T follicular helper cell (primary cell): ENCODE data around the gene SCYGR6.
"Not testable (repeated sequence)": the region's sequence is repeated elsewhere in the genome, so short reads cannot be mapped to it uniquely, and the experiment has no call there.

ENCODE experiments used
- DNase-seq: peaks from one replicate; pipeline ENCODE4 v3.0.0-alpha.2; 2020; ENCODE audit warnings: low read depth
- total RNA-seq, 2 experiments: gene quantifications; one replicate each; lab custom pipeline; 2026; lab: John Stamatoyannopoulos, UW

SCYGR6 gene, protein sequence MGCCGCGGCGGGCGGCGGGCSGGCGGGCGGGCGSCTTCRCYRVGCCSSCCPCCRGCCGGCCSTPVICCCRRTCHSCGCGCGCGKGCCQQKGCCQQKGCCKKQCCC
- total RNA-seq = 0 reads per million in 2 experiments

DNA sequence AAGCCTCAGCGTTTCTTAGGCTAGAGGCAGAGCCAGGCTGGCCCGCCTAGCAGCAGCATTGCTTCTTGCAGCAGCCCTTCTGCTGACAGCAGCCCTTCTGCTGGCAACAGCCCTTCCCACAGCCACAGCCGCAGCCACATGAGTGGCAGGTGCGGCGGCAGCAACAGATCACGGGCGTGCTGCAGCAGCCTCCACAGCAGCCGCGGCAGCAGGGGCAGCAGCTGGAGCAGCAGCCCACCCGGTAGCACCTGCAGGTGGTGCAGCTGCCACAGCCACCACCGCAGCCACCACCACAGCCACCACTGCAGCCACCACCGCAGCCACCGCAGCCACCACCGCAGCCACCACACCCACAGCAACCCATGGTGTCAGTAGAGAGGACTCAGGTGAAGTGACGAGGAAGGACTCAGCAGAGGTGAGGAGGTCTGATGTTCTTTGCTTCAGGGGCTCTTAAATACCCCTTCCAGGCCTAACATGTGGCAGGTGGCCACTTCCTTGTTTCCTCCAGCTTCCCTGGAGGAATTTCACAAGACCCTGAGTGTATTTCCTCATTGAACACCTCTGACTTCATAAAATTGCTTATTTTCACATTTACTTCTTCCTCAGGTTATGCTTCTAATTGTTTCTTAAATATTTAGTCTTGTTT, at the start of gene SCYGR6:
TSS of gene SCYGR6 (minus strand) at position 364 of the 646 bp plus-strand sequence. CDS start at position 364, 0 bp downstream.
- DNase-seq = no peak

DNA sequence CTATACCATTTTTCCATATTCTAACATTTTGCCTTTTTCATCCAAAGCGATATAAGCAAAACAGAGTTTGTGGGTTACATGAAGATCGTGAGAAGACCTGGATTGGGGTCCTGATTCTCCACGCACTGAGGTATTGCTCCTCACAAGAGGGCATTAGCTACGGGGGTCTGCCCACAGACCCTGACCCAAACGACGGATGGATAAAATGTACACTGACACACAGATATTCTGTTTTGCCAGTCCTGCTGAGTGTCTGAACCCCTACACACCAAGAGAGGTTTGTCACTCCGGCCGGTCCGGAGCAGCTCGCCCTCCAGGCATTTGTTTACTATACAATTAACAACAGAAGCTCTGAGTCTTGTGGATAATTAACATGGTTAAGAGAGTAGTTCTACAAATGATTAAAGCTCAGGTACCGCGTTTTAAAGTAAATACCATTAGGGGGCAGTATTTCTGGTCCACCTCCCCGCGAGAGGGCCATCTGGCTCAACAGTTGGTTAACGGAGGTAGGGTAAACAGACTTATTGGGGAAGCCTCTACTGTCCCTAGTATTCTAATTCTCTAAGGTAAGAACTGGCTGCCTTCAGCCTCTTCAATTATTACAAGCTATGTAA, 49.6 kb upstream of the SCYGR6 start:
- DNase-seq = no peak

DNA sequence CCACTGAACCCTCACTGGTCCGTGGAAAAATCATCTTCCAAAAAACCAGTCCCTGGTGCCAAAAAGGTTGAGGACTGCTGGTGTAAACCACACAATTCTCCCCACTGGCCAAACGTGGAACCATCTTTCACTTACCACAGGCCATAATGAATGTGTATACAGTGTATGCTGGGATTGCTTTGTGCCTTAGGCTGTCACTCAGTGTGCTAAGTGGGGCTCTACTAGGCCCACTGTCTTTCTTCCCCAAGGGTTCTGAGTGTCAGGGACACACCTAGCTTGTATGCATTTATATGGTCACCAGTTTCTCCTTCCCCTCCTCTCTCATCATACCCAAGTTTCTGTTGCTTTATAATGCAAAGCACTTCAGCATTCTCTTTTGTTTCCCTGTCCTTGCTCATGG, 48.4 kb upstream of the SCYGR6 start:
- no peak for DNase-seq

DNA sequence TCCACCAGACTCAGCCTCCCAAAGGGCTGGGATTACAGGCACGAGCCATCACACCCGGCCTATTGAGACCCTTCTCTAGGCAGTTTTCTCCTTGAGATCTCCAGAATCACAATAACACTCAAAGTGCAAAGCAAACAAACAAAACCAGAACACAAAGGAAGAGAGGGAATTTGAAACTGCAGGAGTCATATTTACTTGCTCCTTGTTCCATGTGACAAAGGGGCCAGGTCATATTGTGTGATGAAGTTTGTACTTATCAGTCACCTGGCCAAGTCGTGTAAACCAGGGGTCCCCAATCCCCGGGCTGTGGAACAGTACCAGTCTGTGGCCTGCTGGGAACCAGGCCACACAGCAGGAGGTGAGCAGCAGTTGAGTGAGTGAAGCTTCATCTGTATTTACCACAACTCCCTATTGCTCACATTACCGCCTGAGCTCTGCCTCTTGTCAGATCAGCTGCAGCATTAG, 47.7 kb upstream of the SCYGR6 start:
- DNase-seq = no peak

DNA sequence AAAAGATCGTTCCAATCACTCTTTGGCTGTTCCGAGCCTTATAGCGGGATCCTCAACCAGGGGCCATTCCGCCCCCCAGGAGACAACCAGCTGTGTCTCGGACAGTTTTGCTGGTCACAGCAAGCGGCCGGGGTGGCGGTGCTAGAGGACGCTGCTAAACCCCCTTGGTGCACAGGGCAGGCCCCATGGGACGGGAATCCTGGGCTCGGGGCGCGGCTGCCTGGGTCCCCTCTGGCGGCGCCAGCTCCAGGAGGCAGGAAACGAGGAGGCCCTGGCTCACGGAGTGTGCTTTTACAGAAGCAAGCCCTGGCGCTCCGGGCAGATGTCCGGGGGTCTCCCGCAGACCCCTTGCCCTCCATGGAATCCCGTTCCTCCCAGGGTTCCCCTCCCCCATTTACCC, 43.3 kb upstream of the SCYGR6 start:
- DNase-seq = no peak

DNA sequence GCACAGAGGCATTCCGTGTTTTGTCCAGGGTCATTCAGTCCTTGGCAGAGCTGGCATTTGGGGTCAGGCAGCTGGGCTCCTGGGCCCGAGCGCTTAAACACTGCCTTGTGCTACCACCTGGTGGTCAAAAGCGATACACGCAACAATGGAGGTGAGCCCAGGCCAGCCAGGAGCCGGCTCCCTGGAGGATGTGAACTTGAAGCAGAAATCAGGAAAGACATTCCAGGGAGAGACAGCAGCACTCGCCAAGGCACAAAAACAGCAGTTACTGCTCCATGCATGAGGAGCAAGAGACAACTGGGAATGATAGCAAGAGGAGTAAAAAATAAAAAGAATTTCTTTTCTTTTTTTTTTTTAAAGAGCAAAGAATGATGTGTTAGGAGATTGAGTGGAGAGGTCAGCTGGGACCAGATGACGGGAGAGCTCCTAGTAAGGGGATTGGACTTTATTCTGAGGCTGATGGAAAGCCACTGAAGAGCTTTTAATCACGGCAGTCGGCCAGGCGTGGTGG, 41.9 kb upstream of the SCYGR6 start:
- DNase-seq = peak; percentile 31

DNA sequence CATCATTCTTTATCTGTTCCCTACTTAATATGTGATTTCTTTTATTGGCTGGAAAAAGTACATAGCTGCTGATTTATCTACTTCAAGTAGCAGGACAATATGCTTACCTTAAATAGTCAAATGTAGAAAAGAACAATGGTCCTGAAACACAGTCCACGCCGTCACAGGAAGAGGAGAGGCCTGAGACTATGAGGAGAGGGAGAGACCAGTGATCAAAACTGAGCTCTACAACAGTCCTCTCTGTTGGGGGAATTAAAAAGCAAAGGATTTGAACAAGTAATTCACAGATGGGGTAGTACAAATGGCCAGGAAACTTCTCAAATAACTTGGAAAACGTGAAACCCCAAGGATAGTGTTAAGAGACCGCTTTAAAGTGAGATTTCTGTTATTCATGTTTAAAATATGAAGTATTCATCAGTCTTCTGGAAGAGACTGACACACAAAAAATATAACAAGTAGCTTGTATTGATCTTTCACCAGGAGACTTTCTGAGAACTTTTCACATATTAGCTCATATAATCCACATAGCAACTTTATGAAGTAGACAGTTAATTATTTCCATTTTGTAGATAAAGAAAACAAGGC, 41.3 kb upstream of the SCYGR6 start:
- DNase-seq = no peak

DNA sequence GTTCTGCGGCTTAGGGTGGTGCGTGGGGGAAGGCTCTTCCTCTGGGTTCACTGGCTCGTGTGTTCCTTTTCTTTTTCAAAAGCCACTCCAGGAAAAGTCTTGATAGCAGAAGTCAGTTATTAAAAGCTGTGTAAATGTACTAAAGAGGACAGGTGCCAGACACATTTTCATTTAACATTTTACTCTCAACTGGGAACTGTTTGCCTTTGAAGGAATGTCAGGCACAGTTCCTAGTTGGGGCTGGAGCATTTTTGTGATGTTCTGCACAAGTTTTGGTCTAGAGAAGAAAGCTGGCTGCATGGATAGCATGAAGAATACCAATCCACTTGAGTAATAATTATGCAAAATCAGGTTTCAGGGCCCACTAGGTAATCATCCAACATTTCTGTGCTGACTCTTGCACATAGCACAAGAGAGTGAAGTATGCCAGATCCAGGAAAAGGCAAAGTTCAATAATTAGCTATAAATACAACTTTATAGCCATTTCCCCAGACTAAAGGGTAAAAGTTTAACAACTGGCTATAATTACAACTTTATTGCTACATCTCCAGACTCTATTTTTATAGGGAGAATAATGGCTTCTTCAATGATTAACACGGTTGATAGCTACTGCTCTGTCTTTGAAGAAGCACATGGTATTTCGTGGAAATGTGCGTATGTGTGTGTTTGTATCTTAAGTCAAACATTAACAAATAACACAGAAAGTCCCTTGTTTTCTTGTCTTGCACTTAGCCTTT, 37.4 kb upstream of the SCYGR6 start:
- DNase-seq = no peak

DNA sequence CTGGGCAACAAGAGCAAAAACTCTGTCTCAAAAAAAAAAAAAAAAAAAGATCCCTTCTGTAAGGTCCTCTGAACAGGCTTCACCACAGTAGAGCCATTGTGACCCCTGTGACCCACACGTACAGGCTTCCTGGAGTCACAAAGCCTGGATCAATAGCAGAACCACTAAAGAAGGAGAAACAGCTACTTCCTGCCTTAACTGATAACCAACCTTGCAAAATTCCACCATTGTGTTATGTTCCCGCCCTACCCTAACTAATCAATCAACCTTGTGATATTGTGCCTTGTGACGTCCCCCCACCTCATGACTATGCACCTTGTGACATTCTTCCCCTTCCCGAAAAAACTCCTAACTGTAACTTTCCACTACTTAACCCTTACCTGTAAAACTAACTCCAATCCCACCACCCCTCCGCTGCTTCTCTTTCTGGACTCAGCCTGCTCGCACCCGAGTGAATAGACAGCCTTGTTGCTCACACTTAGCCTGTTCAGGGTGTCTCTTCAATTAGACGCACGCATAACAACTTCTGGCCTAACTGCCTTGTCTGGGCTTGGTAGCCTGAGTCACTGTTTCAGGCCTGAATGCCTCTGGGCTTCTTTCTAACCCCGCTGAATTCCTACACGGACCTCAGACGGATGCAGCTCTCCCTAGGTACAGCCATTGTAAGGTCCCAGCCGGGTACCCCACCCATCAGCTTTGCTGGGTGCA, 35.0 kb upstream of the SCYGR6 start:
- no peak for DNase-seq

DNA sequence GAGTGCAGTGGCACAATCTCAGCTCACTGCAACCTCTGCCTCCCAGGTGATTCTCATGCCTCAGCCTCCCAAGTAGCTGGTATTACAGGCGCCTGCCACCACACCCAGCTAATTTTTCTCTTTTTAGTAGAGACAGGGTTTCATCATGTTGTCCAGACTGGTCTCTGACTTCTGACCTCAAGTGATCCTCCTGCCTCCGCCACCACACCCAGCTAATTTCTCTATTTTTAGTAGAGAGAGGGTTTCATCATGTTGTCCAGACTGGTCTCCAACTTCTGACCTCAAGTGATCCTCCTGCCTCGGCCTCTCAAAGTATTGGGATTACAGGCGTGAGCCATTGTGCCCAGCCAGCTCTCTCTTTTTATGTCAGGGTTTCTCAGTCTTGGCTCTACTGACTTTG, 31.7 kb upstream of the SCYGR6 start:
- not testable (repeated sequence) for DNase-seq

DNA sequence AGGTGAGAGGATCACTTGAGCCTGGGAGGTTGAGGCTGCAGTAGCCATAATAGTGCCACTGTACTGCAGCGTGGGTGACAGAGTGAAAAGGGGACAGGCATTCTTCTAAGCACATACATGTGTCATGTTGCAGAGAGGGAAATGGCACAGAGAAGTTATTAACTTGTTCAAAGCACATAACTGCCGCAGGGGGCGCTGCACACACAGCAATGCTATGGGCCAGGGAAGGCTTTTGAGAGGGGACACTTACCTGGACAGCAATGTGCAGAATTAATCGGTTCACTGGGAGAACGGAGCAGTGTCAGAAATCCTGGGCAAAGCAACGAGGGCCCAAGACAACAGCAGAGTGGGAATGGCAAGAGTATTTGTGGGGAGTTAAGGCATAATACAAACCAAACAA, 23.5 kb upstream of the SCYGR6 start:
- DNase-seq = no peak

DNA sequence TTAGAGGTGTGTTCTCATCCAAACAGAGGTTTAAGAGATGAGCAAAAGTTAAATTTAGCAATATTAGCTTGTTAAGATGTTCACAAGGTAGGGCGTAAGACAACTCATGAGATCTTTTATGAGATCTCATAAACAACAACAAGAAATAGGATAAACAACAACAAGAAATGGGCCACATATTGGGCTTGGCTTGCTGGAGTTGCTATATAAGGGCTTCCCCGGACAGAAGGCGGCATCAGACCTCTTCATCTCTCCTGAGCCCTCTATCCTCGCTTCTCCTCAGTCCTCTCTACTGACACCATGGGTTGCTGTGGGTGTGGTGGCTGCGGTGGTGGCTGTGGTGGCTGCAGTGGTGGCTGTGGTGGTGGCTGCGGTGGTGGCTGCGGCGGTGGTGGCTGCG, 21.0 kb upstream of the SCYGR6 start, which contains the start of gene SCYGR8:
TSS of gene SCYGR8 (plus strand) at position 301 of the 400 bp plus-strand sequence. CDS start at position 301, 0 bp downstream.
- DNase-seq = no peak

DNA sequence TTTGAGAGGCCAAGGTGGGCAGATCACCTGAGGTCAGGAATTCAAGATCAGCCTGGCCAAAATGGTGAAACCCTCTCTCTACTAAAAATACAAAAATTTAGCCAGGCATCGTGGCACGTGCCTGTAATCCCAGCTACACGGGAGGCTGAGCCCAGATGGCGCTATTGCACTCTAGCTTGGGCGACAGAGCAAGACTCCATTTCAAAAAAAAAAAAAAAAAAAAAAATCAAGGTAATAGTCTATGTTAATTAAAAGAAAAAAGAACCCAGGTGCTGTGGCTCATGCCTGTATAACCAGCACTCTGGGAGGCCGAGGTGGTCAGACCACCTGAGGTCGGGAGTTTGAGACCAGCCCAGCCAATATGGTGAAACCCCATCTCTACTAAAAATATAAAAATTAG, 16.1 kb upstream of the SCYGR6 start:
- DNase-seq = not testable (repeated sequence)

DNA sequence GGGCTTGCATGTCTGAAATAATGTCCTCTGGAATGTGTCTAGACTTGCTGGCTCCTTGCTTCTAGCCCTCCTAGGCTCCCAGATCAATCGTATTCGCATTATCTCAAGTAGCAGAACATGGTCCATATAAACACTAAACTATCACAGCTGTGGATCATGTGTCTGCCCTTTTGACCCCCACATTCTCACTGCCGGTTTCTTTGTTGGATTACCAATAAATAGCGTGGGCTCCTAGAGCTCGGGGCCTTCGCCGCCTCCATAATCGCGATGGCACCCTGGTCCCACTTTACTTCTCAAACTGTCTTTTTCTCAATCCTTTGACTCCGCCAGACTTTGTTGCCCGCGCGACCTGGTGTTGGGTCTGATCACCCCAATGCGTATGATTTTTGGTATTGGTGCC, 14.8 kb upstream of the SCYGR6 start:
- DNase-seq = no peak

DNA sequence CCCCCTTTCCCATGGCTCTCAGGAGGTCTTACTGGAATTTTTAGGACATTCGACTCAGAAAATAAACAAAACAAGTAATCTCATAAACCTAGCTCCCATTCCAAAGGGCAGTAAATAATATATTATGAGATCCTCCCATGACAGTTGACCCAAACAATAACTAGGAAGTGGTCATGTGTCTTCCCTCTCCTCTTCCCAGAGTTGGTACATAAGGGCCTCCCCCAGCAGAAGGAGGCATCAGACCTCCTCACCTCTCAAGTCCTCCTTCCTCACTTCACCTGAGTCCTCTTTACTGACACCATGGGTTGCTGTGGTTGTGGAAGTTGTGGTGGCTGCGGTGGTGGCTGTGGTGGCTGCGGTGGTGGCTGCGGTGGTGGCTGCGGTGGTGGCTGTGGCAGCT, 3.5 kb upstream of the SCYGR6 start, which contains the start of gene SCYGR7:
TSS of gene SCYGR7 (plus strand) at position 301 of the 400 bp plus-strand sequence. CDS start at position 301, 0 bp downstream.
- no peak for DNase-seq

DNA sequence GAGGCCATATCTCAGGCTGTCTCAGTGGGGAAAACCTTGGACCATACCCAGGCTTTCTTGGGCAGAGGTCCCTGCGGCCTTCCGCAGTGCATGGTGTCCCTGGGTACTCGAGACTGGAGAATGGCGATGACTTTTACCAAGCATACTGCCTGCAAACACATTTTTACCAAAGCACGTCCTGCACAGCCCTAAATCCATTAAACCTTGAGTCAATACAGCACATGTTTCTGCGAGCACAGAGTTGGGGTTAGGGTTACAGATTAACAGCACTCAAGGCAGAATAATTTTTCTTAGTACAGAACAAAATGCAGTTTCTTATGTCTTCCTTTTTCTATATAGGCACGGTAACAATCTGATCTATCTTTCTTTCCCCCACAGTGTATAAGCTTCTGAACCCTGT, 1.7 kb downstream of the SCYGR6 start:
- not testable (repeated sequence) for DNase-seq

DNA sequence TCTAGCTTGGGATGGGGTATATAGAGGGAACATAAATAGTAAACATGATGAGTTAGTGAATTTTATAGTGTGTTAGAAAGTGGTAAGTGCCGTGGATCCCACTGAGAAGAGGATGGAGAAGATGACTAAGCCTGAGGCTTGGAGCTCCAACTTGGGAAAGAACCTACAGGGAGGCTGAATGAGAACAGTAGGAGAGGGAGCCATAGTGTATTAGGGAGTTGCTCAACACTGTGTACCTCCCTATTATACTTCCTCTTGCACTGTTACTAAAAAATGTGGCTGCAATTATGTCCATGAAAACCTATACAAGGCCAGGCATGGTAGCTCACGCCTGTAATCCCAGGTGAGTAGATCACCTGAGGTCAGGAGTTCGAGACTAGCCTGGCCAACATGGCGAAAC, 3.9 kb downstream of the SCYGR6 start:
- no peak for DNase-seq

DNA sequence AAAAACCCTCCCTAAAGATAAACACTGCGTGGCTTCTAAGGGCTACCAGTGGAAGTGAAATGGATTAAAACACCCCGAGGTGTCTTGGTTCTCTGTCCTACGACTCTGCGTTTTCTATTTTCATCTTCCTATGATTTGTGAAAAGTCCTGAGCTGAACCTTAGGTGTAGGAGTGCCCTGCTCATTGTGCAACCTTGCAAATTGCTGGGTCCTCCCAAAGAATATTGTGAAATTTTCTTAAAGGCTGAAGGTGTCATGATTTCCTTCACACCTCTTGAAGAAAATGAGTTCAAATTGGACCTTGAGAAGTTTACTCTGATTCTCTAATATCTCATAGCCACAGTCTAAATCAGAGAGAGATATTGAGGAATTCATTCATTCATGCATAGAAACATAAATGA, 4.9 kb downstream of the SCYGR6 start:
- no peak for DNase-seq

DNA sequence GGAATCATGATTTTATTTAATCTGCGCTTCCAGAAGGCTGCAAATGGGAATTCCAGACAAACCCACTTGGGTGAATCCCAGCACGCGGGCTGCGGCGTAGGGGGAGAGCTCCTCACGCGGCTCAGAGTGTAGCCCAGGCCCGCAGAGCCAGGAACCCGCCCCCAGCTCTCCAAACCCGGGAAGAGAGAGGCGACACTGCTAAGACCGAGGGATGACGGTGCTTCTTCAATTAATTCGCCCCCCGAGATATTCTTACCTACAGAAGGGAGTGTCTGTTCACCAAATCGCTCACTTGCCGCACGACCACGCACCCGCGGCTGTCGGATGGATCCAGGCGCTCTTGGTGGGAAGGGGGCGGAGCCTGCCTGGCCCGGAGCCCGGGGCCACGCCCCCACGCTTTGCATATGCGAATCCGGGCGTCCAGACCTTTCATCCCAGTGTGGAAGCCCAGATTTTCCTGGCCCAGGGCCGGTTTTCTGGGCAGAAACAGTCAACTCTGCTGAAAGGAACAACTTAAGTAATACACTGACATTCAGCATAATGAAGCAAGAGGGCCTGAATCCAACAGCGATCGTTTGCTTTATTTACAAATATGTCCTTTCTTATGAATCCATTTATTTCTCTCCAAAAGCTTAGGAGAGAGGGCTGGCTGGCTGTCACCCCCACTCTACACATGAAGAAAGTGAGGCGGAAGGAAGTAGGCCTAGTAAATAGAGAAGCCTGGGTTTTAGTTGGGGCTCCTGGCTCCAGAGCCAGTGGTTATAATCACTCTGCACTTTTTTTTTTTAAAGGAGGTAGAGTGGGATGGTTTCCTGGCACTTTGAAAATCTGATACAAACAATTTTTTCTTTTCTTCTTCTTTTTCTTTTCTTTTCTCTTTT, 6.6 kb downstream of the SCYGR6 start, which contains the start of gene SLC19A3:
TSS of gene SLC19A3 (minus strand) at position 342 of the 881 bp plus-strand sequence. CDS start 15,710 bp downstream, outside the sequence.
- no peak for DNase-seq

DNA sequence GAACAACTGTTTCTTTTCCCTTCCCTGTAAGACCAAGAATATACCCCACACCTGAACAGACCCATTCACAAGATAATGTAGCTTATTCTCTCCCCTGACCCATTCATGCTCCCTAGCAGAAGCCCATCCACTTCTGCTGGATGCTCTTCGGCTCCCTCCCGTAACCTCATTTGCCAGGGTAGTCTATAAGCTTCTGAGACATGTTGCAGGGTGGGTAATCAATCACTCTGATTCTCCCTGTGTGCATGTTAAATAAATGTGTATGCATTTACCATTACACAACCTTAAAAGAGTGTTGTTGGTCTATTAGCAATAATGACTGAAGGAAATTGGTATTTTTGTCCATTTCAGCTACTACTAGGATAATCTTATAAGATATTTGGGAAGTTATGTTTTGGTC, 8.1 kb downstream of the SCYGR6 start:
- no peak for DNase-seq
